ENCODE measurements around the gene SYF2. TPM values are rescaled to one million over a fixed set of nuclear protein-coding genes. Genes with fewer than 3 reads are reported as not detected.

The SYF2 gene
- total and polyA plus RNA-seq, 2 donors (not counting 1 experiment from before 2014, with no cell fraction given): 21.9 to 67.3 TPM

DNA sequence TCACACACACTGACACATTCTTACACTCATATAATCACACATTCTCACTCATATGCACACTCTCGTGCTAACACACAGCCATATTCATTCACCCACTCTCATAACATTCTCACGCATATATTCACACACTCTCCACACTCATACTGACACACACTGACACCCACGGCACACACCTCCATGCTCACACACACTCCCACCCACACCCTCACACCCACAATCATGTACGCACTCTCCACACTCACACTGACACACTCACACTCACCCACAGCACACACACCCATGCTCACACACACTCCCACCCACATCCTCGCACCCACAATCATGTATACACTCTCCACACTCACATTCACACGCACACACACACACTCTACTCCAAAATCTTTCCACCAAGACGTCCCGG, 38.2 kb downstream of the SYF2 start:
- no peak overlapping the region for H3K4me3 ChIP-seq (ENCODE audit: control extremely low read depth in 1 of 5, extremely low read depth in 1 of 5, insufficient read depth in 1 of 5, low read depth in 2 of 5, low read length in 4 of 5)
- H3K79me2 ChIP-seq (ENCODE audit: control insufficient read depth, insufficient read depth, low read length): no peaks in the 10 kb centered on the region
- no peak for TF ChIP-seq EZH2 (IDR thresholded peaks at IDR 0.05; ENCODE audit: borderline replicate concordance, insufficient read depth, low read depth, low read length, poor library complexity, severe bottlenecking)
- TF ChIP-seq, protein P1, sequence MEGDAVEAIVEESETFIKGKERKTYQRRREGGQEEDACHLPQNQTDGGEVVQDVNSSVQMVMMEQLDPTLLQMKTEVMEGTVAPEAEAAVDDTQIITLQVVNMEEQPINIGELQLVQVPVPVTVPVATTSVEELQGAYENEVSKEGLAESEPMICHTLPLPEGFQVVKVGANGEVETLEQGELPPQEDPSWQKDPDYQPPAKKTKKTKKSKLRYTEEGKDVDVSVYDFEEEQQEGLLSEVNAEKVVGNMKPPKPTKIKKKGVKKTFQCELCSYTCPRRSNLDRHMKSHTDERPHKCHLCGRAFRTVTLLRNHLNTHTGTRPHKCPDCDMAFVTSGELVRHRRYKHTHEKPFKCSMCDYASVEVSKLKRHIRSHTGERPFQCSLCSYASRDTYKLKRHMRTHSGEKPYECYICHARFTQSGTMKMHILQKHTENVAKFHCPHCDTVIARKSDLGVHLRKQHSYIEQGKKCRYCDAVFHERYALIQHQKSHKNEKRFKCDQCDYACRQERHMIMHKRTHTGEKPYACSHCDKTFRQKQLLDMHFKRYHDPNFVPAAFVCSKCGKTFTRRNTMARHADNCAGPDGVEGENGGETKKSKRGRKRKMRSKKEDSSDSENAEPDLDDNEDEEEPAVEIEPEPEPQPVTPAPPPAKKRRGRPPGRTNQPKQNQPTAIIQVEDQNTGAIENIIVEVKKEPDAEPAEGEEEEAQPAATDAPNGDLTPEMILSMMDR (IDR thresholded peaks at IDR 0.05): no peak
- ATAC-seq (ENCODE audit: low read depth) (no peak), DNase-seq (no peak)
- intact Hi-C loops (cut with micrococcal nuclease): no loop called here
- no peaks in the 10 kb centered on the region for H3K36me3 ChIP-seq (replicated peaks in 1 of 2; ENCODE audit: control extremely low read depth in 1 of 2, control insufficient read depth in 1 of 2, extremely low read depth in 1 of 2, insufficient read depth in 2 of 2, low read length in 1 of 2)
- H3K9me3 Mint-ChIP-seq (ENCODE audit: insufficient read depth): no peaks in the 10 kb centered on the region
- H3K9ac ChIP-seq (ENCODE audit: low read length): no peak overlapping the region
- ChIA-PET POLR2A (no interaction called here), CTCF (interaction anchor here (1.7 kb wide), 1 partner anchor 11 kb away, joined by 9 read pairs; no protein-coding TSS in a partner anchor)
- WGBS (ENCODE audit: insufficient coverage): 95% methylated on average over 8 of the region's 8 CpGs
- no peaks in the 10 kb centered on the region for H3K9me3 ChIP-seq (ENCODE audit: control extremely low read depth in 1 of 3, control insufficient read depth in 2 of 3, insufficient read depth in 1 of 3, low read length in 2 of 3)
- no peak overlapping the region for H3K27ac ChIP-seq (ENCODE audit: low read length in 2 of 2)
- H3K4me2 ChIP-seq (replicated peaks; ENCODE audit: low read depth, low read length, poor library complexity, severe bottlenecking): no peak overlapping the region
- H4K20me1 ChIP-seq (ENCODE audit: control insufficient read depth, insufficient read depth, low read length, poor library complexity, severe bottlenecking): no peaks in the 10 kb centered on the region
- no peak overlapping the region for H3K27ac Mint-ChIP-seq
- H3K4me3 Mint-ChIP-seq: no peak overlapping the region
- peaks cover 9 to 10% of the 10 kb centered on the region in 2 donors for H3K4me1 ChIP-seq (ENCODE audit: control insufficient read depth in 2 of 2, insufficient read depth in 2 of 2, low read length in 2 of 2)
- no peak overlapping the region for H2AFZ ChIP-seq (ENCODE audit: insufficient read depth, low read depth, low read length, poor library complexity, severe bottlenecking)
- H3K4me1 Mint-ChIP-seq: peaks cover 15% of the 10 kb centered on the region
- peaks cover 0 to 3% (median 0%) of the 10 kb centered on the region in 4 experiments for H3K27me3 ChIP-seq (replicated peaks in 1 of 4; ENCODE audit: control extremely low read depth in 1 of 4, control insufficient read depth in 3 of 4, insufficient read depth in 4 of 4, low read length in 3 of 4)
- peaks cover 20% of the 10 kb centered on the region for H3K27me3 Mint-ChIP-seq

DNA sequence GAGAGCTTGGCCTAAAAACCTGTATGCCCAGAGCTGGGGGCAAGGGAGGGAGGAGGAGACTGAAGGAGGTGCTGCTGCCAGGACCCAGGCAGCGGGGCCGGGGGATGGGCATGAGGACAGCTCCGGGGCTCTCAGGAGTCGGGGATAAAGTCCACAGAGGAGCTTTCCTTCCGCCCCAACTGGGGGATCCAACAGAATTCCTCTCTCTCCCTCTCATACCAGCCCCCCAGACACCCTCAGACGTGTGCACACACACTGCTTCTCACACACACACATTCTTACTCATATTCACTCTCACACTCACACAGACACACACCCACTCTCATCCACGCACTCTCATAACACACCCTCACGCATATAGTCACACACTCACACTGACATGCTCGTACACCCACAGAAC, 39.1 kb downstream of the SYF2 start:
- Mint-ChIP-seq H3K27me3 (peaks cover 20% of the 10 kb centered on the region), H3K27ac (no peak overlapping the region), H3K4me3 (no peak overlapping the region), H3K9me3 (ENCODE audit: insufficient read depth) (no peaks in the 10 kb centered on the region), H3K4me1 (peaks cover 7% of the 10 kb centered on the region)
- H3K27me3 ChIP-seq (replicated peaks in 1 of 4; ENCODE audit: control extremely low read depth in 1 of 4, control insufficient read depth in 3 of 4, insufficient read depth in 4 of 4, low read length in 3 of 4): peaks cover 0 to 3% (median 0%) of the 10 kb centered on the region in 4 experiments
- H3K79me2 ChIP-seq (ENCODE audit: control insufficient read depth, insufficient read depth, low read length): no peaks in the 10 kb centered on the region
- no peak for TF ChIP-seq EZH2 (IDR thresholded peaks at IDR 0.05; ENCODE audit: borderline replicate concordance, insufficient read depth, low read depth, low read length, poor library complexity, severe bottlenecking)
- TF ChIP-seq, protein P1 (IDR thresholded peaks at IDR 0.05): no peak
- no peak overlapping the region for H3K4me2 ChIP-seq (replicated peaks; ENCODE audit: low read depth, low read length, poor library complexity, severe bottlenecking)
- no peaks in the 10 kb centered on the region for H3K9me3 ChIP-seq (ENCODE audit: control extremely low read depth in 1 of 3, control insufficient read depth in 2 of 3, insufficient read depth in 1 of 3, low read length in 2 of 3)
- no peak overlapping the region for H3K4me3 ChIP-seq (ENCODE audit: control extremely low read depth in 1 of 5, extremely low read depth in 1 of 5, insufficient read depth in 1 of 5, low read depth in 2 of 5, low read length in 4 of 5)
- ChIA-PET CTCF (no interaction called here), POLR2A (no interaction called here)
- no peaks in the 10 kb centered on the region for H4K20me1 ChIP-seq (ENCODE audit: control insufficient read depth, insufficient read depth, low read length, poor library complexity, severe bottlenecking)
- intact Hi-C loops (cut with micrococcal nuclease): no loop called here
- no peak for DNase-seq
- H3K4me1 ChIP-seq (ENCODE audit: control insufficient read depth in 2 of 2, insufficient read depth in 2 of 2, low read length in 2 of 2): peaks cover 2 to 3% of the 10 kb centered on the region in 2 donors
- H2AFZ ChIP-seq (ENCODE audit: insufficient read depth, low read depth, low read length, poor library complexity, severe bottlenecking): no peak overlapping the region
- H3K36me3 ChIP-seq (replicated peaks in 1 of 2; ENCODE audit: control extremely low read depth in 1 of 2, control insufficient read depth in 1 of 2, extremely low read depth in 1 of 2, insufficient read depth in 2 of 2, low read length in 1 of 2): no peaks in the 10 kb centered on the region
- WGBS (ENCODE audit: insufficient coverage): 89% methylated on average over 8 of the region's 9 CpGs
- H3K9ac ChIP-seq (ENCODE audit: low read length): no peak overlapping the region
- no peak overlapping the region for H3K27ac ChIP-seq (ENCODE audit: low read length in 2 of 2)
- no peak for ATAC-seq (ENCODE audit: low read depth)
